NCI-H82 treated with DMSO at 0.1 percent for 48 hours (cell line): ENCODE measurements around the gene RFX4.

ENCODE experiments used
- DNase-seq: peaks from one replicate; lab custom pipeline; 2025; ENCODE audit not compliant: unreplicated experiment; lab: John Stamatoyannopoulos, UW

Gene RFX4

GRCh38 chr12:106582641-106583230, at the start of gene RFX4:
Gene RFX4, plus strand, starts transcription at chr12:106583004. Its CDS starts 317 bp downstream, at chr12:106583321.
- DNase-seq = no peak

- DNase-seq = no peak
These were observed 41.6 kb upstream of the RFX4 start for GRCh38 chr12:106541201-106541600.

DNA sequence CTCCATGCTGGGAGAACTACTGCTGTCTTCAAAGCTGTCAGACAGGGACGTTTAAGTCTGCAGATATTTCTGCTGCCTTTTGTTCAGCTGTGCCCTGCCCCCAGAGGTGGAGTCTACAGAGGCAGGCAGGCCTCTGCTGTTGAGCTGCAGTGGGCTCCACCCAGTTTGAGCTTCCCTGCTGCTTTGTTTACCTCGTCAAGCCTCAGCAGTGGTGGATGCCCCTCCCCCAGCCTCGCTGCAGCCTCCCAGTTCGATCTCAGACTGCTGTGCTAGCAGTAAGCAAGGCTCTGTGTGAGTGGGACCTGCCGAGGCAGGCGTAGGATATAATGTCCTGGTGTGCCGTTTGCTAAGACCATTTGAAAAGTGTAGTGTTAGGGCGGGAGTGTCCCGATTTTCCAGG, 31.4 kb upstream of the RFX4 start:
- DNase-seq = no peak

- no peak for DNase-seq
These were observed 30.6 kb upstream of the RFX4 start for GRCh38 chr12:106552228-106552627.

DNA sequence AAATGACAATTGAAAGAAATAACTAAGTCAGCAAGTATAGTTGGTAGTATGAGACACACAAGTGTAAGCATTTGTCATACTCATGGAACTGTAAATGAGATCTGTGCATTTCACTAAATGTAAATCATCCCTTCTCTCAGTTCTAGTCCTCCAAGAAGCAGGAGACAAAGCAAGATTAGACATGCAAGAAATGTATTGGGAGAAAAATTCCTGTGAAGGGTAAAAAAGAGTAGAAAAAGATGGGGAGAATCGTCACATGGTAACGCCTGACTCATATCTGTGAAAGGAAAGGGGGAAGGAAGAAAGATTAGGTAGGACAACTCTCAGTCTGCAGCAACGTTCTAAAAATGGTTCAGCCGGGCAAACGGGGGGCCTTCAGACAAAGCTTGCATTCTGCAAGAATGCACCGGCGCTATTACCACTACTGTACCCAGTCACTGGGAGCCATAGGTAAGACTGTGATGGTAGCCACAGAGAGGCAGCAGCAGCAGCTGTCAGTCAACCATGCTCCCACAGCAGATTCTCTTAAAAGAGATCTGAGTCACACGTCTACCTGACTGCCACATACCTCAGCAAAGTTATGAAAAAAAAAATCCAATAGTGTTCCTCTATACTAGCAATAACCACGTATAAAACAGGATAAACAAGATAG, 18.0 kb upstream of the RFX4 start:
- DNase-seq = no peak

- no peak for DNase-seq
These were observed 16.0 kb upstream of the RFX4 start for GRCh38 chr12:106566771-106567170.

DNA sequence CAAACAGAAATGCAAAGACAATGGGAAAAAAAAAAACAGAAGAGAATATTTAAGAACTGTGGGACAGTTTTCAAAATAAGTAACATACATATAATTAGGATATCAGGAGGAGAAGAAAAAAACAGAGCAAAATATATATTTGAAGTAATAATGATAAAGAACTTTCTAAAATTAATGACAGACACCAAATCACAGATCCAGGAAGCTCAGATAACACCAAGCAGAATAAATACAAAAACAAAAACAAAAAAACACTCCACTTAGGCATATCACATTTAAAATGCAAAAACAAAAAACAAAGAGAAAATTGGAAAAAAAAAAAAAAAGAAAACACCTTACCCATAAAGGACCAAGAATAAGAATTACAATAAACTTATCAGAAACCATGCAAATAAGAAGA, 9.6 kb upstream of the RFX4 start:
- no peak for DNase-seq

DNA sequence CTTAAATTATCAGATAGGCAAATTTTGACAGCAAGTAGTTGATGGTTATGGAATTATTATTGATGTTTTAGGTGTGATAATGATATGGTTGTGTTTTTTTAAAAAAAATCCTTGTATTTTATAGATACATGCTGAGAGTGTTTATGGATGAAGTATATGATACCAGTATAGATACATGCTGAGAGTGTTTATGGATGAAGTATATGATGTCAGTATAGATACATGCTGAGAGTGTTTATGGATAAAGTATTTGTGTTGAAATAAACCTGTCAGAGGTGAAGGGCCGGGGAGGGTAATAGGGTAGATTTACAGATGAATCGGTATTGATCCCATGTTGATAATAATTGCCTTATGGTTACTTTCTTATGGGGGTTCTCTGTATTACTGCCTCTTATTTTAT, 6.0 kb upstream of the RFX4 start:
- no peak for DNase-seq

DNA sequence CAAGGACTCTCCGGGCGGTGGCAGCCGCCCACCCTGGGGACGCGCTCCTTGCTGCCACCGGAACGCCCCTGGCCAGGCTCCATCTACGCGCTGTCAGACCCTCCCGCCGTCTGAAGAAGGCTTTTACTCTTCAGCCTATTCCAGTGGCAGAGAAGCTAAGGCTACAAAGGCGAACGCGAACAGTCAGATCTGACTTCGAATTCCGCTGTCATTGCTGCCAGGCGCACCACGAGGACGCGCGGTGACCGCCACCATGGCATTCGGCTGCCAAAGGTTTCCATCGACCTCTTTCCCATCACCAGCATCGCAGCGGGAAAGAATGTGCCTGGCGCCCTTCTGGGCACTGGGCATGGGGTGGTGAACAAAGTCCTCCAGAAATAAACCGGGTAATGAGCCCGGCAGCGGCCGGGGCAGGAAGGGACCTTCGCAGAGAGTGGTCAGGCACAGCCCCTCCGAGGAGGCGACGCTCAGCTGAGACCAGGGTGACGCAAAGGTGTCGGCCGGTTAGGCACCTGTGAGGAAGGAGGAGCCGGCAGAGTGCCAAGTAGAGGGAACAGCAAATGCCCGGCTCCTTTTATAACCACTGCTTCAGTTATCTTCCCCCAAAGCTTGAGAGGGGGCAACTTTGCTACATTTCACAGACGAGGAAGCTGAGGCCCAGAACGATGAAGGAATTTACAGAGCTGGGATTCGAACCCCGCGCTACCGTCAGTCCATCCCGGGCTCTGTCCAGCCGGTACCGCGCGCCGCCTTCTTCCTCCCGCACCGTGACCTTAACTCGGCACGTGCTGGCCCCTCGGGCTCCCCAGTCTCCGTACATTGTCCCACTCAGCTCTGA, 1.9 kb upstream of the RFX4 start:
- no peak for DNase-seq

- no peak for DNase-seq
These were observed 1.1 kb upstream of the RFX4 start for GRCh38 chr12:106581543-106582248.

- no peak for DNase-seq
These were observed 584 bp upstream of the RFX4 start for GRCh38 chr12:106582249-106582591.

- DNase-seq = no peak
These were observed 669 bp downstream of the RFX4 start for GRCh38 chr12:106583242-106584103.

GRCh38 chr12:106584104-106585064, 1.6 kb downstream of the RFX4 start:
- no peak for DNase-seq

GRCh38 chr12:106585105-106585520, 2.3 kb downstream of the RFX4 start:
- no peak for DNase-seq

DNA sequence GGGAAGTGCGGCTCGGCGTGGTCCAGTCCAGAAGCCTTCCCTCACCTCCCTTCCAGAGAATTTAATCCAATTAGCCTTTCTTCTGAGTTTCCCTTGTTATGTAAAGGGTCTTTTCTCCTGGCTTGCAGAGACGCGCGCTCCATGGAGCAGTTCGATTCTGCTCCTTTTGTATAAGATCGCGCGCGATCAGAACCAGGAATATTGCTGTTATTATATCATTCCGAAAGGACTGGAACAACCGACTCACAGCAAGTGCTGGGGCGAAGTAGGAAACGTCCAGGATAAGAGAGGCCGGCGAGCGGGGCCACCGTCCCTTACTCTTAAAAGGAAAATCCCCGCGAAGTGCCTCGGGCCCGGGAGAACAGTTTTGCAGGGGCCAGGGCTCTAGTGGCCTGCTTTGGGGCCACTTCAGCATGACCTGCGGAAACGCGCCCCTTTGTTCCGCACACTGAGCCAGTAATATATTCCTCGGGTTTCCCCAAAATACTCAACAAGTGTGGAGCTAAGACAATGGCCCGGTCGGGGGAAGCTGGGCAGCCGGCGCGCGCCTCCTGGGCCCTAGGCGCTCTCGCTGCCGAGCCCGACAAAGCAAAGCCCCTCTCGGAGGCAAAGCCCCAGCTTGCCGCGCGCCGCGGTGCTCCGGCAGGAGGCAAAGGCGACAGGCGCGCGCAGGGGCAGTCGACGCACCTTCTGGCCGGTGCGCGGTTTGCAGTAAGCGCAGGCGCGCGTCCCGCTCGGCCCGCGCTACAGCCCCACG, 2.9 kb downstream of the RFX4 start:
- no peak for DNase-seq

GRCh38 chr12:106586278-106586802, 3.5 kb downstream of the RFX4 start:
- no peak for DNase-seq

DNA sequence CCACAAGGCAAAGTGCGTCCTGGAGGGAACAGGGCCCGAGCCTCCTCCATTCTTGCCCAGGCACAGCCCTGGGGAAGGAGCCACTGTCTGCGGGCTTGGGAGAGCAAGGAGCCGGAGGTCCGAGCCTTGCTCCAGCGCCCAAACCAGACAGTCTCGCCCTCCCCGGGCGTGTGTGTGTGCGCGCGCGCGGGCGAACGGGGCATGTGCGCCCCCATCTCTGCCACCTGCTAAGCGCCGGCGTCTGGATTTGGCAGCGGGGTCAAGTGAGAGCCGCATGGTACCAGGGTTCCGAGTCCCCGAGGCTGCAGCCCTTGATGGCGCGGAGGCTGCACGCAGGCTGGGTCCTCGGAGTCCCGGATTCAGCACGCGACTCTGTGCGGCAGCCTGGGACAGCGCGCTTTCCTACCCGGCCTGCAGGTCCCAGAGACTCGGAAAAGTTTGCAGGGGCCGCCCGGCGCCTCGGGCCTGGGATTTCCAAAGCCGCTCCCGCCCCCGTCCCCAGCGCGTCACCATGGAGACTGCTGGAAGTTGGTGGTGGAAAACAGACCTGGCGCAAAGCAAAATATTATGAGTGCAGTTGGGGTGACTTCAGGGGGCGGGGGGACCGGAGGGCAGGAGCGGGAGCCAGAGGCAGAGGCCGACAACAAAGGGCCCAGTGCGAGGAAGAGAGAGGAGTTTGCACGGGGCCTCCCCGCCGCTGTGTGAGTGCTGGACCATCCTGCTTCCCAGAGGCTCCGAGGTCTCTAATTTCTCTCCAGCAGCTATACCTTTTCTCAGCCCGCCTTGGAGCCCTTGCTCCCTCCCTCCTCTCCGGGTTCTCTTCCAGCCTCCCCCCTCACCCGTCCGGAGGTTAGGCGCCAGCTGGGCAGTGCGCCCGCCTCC, 4.2 kb downstream of the RFX4 start:
- DNase-seq = no peak

DNA sequence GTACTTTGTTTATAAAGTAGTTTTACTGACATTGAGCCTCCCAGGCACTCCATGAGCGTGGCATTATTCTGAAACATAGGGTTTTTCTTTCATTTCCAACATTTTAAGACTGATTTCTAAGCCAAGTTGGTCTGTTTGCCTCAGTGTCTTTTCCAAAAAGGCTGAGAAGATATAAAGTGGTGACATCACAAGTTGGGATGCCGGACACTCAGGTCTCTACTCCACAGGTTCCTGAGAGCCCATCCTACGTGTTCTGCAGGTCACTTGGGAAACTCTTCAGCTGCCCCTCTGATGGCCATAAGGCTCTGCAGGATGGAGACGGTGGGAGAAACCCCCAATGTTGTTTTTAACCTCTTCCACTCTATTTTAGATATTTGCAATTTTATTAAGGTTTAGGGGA, 6.0 kb downstream of the RFX4 start:
- DNase-seq = no peak
